GM12892 (cell line): ENCODE measurements around the gene DLK2.

Source experiments
- POLR2A ChIP-seq: IDR thresholded peaks from 2 replicates; pipeline ENCODE4 v1.6.1; 2011; ENCODE audit warnings: low read depth, low read length, control low read depth
- POLR2AphosphoS5 ChIP-seq: IDR thresholded peaks from 2 replicates; pipeline ENCODE4 v1.6.1; 2011; ENCODE audit warnings: low read depth, low read length, control low read depth
- TAF1 ChIP-seq: IDR thresholded peaks from 2 replicates; pipeline ENCODE4 v1.6.1; 2011; ENCODE audit warnings: low read depth, mild to moderate bottlenecking, control low read depth, low read length, borderline replicate concordance

DNA sequence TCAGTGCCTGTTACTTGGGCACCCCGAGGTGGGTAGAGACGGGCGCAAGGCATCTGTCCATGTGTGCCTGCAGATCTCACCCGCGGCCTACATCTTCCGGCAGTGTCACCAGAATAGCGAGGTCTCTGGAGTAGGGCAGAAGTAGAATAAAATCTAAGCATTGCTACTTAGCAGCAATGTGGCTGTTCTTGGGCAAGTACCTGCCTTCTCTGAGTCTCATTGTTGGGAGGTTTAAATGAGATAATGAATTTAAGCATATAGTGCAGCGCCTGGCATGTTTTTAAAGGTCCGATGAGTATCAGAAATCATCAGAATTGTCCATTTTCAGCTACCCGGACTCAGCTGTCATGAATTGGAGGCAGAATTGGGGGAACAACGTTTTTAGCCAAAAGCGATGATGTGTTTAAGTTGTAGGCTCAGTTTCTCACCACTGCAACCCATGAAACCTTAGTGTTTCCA lies 27.2 kb downstream of the DLK2 start:
- TF ChIP-seq POLR2AphosphoS5 (no peak), POLR2A (no peak), TAF1 (no peak)
